Coronary artery (tissue), 2 donors: ENCODE measurements around the gene TTC7B.

ENCODE experiments used
- DNase-seq: peaks from one replicate; pipeline ENCODE4 v3.0.0-alpha.2; 2017; ENCODE audit warnings: low spot score
- H3K27ac ChIP-seq, 2 donors: fragments of 200-600 bp; sonication (generic); one replicate each; pipeline ENCODE4 v1.5.1; 2016 to 2019
- H3K4me3 ChIP-seq: fragments of 200-600 bp; sonication (generic); 2 replicates; pipeline ENCODE4 v1.5.1; 2016; ENCODE audit warnings: mild to moderate bottlenecking, moderate library complexity
- TF ChIP-seq, protein P1 (sequence below): fragments of 200-600 bp; sonication (generic); IDR thresholded peaks from one replicate; pipeline ENCODE4 v1.5.1; 2019; ENCODE audit warnings: antibody characterized with exemption

Gene TTC7B

DNA sequence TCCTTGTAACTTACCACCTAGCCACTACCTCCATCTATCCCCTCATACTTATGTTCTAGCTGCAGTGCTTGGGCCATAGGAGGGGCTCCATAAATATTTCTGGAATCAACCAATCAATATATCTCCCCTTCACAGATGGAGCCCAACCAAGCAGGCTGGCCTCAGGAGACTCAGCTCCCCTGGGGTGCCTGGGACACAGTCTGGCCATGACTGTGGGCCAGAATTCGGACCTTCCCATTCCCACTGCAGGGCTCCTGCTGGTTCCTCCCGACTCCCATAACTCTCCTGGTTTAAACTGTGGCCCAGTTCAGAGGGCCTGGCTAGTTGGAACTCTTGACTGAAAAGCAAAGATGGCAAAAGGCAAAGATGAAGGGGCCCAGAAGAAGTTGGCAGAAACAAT lies 13.0 kb downstream of the TTC7B start:
- DNase-seq = no peak
- H3K4me3 ChIP-seq = no peak overlapping the region
- TF ChIP-seq, protein P1, sequence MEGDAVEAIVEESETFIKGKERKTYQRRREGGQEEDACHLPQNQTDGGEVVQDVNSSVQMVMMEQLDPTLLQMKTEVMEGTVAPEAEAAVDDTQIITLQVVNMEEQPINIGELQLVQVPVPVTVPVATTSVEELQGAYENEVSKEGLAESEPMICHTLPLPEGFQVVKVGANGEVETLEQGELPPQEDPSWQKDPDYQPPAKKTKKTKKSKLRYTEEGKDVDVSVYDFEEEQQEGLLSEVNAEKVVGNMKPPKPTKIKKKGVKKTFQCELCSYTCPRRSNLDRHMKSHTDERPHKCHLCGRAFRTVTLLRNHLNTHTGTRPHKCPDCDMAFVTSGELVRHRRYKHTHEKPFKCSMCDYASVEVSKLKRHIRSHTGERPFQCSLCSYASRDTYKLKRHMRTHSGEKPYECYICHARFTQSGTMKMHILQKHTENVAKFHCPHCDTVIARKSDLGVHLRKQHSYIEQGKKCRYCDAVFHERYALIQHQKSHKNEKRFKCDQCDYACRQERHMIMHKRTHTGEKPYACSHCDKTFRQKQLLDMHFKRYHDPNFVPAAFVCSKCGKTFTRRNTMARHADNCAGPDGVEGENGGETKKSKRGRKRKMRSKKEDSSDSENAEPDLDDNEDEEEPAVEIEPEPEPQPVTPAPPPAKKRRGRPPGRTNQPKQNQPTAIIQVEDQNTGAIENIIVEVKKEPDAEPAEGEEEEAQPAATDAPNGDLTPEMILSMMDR = no peak
- H3K27ac ChIP-seq = peak overlapping the region in 1 of 2 donors; percentile 54

DNA sequence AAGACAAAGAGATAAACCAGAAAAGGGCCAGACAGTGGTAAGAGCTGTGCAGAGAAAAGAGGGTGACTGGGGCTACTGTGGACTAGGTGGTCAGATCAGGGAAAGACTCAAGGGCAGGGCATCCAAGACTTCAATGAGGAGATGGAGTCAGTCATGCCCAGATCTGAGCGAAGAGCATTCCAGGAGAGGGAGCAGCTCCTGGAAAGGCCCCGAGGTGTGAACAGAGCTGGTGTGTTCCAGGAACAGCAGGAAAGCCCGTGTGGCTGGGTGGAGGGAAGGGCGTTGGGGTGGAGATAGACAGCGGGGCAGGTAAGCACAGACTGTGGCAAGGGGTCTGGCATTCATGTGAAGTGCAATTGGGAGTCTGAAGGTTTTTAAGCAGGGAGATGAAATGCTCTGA lies 16.8 kb downstream of the TTC7B start:
- TF ChIP-seq, protein P1 = no peak
- no peak overlapping the region for H3K4me3 ChIP-seq
- H3K27ac ChIP-seq = no peak overlapping the region
- no peak for DNase-seq

DNA sequence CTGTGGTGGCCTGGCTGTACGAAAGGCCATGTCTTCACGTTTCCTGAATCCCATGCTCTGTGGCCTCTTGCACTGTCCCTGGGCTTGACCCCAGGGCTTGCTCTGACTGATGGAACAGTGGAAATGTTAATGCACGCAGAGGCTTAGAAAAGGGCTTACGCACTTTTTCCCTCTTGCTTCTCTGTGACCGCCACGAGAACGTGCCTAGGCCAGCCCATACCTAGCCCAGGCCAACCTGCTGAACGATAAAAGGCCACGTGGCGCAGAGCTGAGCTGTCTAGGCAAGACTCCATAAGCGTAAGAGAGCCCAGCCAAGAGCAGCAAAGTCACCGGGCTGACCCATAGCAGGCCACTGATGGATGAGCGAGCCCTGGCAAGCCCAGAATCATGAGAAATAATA lies 18.3 kb downstream of the TTC7B start:
- Histone ChIP-seq H3K4me3 (no peak overlapping the region), H3K27ac (no peak overlapping the region)
- TF ChIP-seq, protein P1 = no peak
- no peak for DNase-seq

DNA sequence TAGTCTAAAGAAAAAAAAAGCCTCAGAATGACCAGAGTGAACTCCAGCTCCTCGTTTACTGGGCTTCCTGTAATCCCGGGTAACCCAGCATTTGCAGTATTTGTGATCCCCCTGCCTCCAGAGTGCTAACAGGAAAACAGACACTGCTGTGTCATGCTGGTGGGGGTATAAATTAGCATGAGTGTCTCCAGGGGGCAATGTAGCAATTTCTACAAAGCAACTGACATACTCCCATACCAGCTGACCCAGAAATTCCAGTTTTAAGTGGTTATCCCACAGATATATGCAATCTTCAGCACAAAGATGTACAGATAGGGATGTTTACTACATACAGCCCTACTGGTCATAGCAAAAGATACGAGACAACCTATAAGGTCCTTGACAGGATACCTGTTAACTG lies 18.8 kb downstream of the TTC7B start:
- DNase-seq = no peak
- Histone ChIP-seq H3K4me3 (no peak overlapping the region), H3K27ac (no peak overlapping the region)
- TF ChIP-seq, protein P1 = no peak

DNA sequence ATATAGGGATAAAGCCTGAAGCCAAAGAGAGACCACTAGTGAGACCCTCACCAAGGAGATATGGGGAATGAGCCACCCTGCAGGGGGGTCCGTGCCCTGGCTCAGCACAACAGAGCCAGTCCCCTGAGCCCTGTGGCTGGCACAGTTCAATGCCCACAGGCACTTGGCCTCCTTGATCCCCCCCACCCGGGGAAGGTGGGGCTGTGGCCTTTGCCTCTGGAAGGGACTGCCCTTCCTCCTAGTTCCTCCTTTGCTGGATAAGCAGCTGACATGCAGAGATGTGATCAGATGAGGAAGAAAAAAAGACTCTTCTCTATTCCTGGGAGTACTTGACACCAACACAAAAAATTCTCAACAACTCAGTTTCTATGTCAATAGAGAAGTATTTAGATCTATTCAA lies 19.9 kb downstream of the TTC7B start:
- no peak overlapping the region for H3K4me3 ChIP-seq
- DNase-seq = no peak
- no peak overlapping the region for H3K27ac ChIP-seq
- TF ChIP-seq, protein P1 = no peak

DNA sequence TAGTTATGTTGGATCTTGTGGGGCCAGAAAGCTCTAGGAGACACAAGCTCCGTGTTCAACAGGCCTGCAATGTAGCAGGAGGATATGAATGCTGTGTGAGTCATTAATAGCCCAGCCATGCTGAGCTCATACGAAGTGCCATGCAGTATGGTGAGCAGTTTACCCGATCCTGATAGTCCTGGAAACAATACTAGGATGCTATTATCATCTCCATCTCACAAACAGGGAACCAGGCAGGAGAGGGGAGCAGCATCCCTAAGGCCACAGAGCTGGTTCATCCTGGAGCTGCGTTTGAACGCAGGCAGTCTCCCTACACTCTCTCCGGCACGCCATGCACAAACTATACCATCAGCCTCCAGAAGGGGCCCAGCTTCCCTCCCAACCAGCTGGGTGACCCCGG lies 20.5 kb downstream of the TTC7B start:
- TF ChIP-seq, protein P1 = no peak
- no peak for DNase-seq
- Histone ChIP-seq H3K27ac (no peak overlapping the region), H3K4me3 (no peak overlapping the region)

DNA sequence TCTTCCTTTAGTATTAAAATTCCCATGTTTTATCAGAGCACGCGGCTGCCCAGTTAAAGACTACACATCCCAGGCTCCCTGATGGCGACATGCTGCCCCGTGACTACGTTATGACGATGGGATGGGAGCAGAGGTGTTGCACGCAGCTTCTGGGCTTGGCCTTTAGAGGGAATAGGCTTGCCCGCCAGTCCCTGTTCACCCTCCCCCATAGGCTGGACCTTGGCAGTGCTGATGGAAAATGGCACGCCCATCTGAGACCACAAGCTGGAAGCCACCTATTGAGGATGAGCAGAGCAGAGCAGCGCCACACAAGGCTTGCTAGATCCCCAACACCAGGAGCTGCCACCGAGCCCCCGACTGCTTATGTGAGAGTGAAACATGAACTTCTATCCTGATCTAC lies 24.7 kb downstream of the TTC7B start:
- Histone ChIP-seq H3K27ac (no peak overlapping the region), H3K4me3 (no peak overlapping the region)
- TF ChIP-seq, protein P1 = no peak
- no peak for DNase-seq
